H9 (cell line): ENCODE measurements around the gene BRSK2. TPM values are rescaled to one million over a fixed set of nuclear protein-coding genes. Genes with fewer than 3 reads are reported as not detected.

Source experiments
- DNase-seq: peaks from one replicate; pipeline ENCODE4 v3.0.0-alpha.2; 2017
- H2AFZ ChIP-seq: one replicate; pipeline ENCODE4 v1.6.1; 2013; ENCODE audit warnings: mild to moderate bottlenecking, low read length, control low read depth, moderate library complexity
- H2AK5ac ChIP-seq: 2 replicates; pipeline ENCODE4 v1.6.1; 2013; ENCODE audit warnings: low read length, control low read depth, mixed read lengths; ENCODE audit not compliant: insufficient read length
- H2BK120ac ChIP-seq: one replicate; pipeline ENCODE4 v1.6.1; 2013; ENCODE audit warnings: low read depth, mild to moderate bottlenecking, low read length, control low read depth, inconsistent platforms; ENCODE audit not compliant: poor library complexity, severe bottlenecking
- H2BK12ac ChIP-seq: 2 replicates; pipeline ENCODE4 v1.6.1; 2013; ENCODE audit warnings: low read length, control low read depth, mixed read lengths, low read depth; ENCODE audit not compliant: insufficient read length
- H2BK15ac ChIP-seq: 2 replicates; pipeline ENCODE4 v1.6.1; 2013; ENCODE audit warnings: low read depth, low read length, control low read depth
- H2BK20ac ChIP-seq: one replicate; pipeline ENCODE4 v1.6.1; 2013; ENCODE audit warnings: low read depth, mild to moderate bottlenecking, low read length, control low read depth, inconsistent platforms; ENCODE audit not compliant: poor library complexity, severe bottlenecking
- H2BK5ac ChIP-seq: 2 replicates; pipeline ENCODE4 v1.6.1; 2013; ENCODE audit warnings: low read length, control low read depth, mixed read lengths; ENCODE audit not compliant: insufficient read length
- H3K14ac ChIP-seq: 2 replicates; pipeline ENCODE4 v1.6.1; 2013; ENCODE audit warnings: low read length, control low read depth; ENCODE audit not compliant: insufficient read depth
- H3K18ac ChIP-seq: 2 replicates; pipeline ENCODE4 v1.6.1; 2013; ENCODE audit warnings: low read depth, mild to moderate bottlenecking, mixed read lengths, low read length, control low read depth; ENCODE audit not compliant: insufficient read length
- H3K23ac ChIP-seq: 2 replicates; pipeline ENCODE4 v1.6.1; 2013; ENCODE audit warnings: low read length, control low read depth, mixed read lengths, low read depth; ENCODE audit not compliant: insufficient read length
- H3K23me2 ChIP-seq: 2 replicates; pipeline ENCODE4 v1.6.1; 2013; ENCODE audit warnings: low read depth, mild to moderate bottlenecking, mixed read lengths, low read length, control low read depth; ENCODE audit not compliant: insufficient read length, poor library complexity, severe bottlenecking
- H3K27ac ChIP-seq: 2 replicates; pipeline ENCODE4 v1.5.1; 2013; ENCODE audit warnings: low read length, control low read depth, mixed read lengths, low read depth; ENCODE audit not compliant: insufficient read length
- H3K27me3 ChIP-seq: 2 replicates; pipeline ENCODE4 v1.6.1; 2013; ENCODE audit warnings: low read length, control low read depth, inconsistent platforms; ENCODE audit not compliant: insufficient read depth
- H3K4ac ChIP-seq: 2 replicates; pipeline ENCODE4 v1.6.1; 2013; ENCODE audit warnings: low read depth, mild to moderate bottlenecking, control low read depth, inconsistent platforms, low read length, moderate library complexity
- H3K4me1 ChIP-seq: 2 replicates; pipeline ENCODE4 v1.6.1; 2013; ENCODE audit warnings: low read length, control low read depth, inconsistent platforms; ENCODE audit not compliant: insufficient read depth
- H3K4me2 ChIP-seq: 2 replicates; pipeline ENCODE4 v1.6.1; 2013; ENCODE audit warnings: low read length, control low read depth, mixed read lengths; ENCODE audit not compliant: insufficient read length, insufficient read depth
- H3K56ac ChIP-seq: 2 replicates; pipeline ENCODE4 v1.6.1; 2013; ENCODE audit warnings: low read depth, mild to moderate bottlenecking, mixed read lengths, low read length, control low read depth; ENCODE audit not compliant: insufficient read length
- H3K79me1 ChIP-seq: 2 replicates; pipeline ENCODE4 v1.6.1; 2013; ENCODE audit warnings: low read depth, mild to moderate bottlenecking, moderate library complexity, low read length, control low read depth, inconsistent platforms; ENCODE audit not compliant: insufficient read depth, poor library complexity, severe bottlenecking
- H3K79me2 ChIP-seq: 2 replicates; pipeline ENCODE4 v1.6.1; 2013; ENCODE audit warnings: low read length, control low read depth, inconsistent platforms; ENCODE audit not compliant: insufficient read depth
- H3K9ac ChIP-seq: 2 replicates; pipeline ENCODE4 v1.6.1; 2013; ENCODE audit warnings: low read length, control low read depth, mixed read lengths; ENCODE audit not compliant: insufficient read length; ENCODE audit errors: extremely low read depth
- H3K9me3 ChIP-seq: one replicate; pipeline ENCODE4 v1.6.1; 2013; ENCODE audit warnings: low read depth, low read length, inconsistent platforms; ENCODE audit not compliant: control insufficient read depth
- H3T11ph ChIP-seq: one replicate; pipeline ENCODE4 v1.6.1; 2013; ENCODE audit warnings: mild to moderate bottlenecking, low read length, control low read depth, inconsistent platforms
- H4K20me1 ChIP-seq: one replicate; pipeline ENCODE4 v1.6.1; 2013; ENCODE audit not compliant: control insufficient read depth, insufficient read length, insufficient read depth
- H4K5ac ChIP-seq: 2 replicates; pipeline ENCODE4 v1.6.1; 2013; ENCODE audit warnings: low read depth, mild to moderate bottlenecking, mixed read lengths, low read length, control low read depth; ENCODE audit not compliant: insufficient read length
- H4K8ac ChIP-seq: replicated peaks from 2 replicates; pipeline ENCODE4 v1.6.1; 2013; ENCODE audit warnings: low read length, control low read depth, mixed read lengths, low read depth; ENCODE audit not compliant: insufficient read length
- H4K91ac ChIP-seq: 2 replicates; pipeline ENCODE4 v1.6.1; 2013; ENCODE audit warnings: low read depth, mild to moderate bottlenecking, moderate library complexity, mixed read lengths, low read length, control low read depth; ENCODE audit not compliant: insufficient read length
- H3K27ac Mint-ChIP-seq, 3 experiments: 2 replicates in 2 of 3; 3 replicates in 1 of 3; pipeline ENCODE4 v1.8.0; 2020 to 2021; ENCODE audit warnings: mixed read lengths in 3 of 3, mild to moderate bottlenecking in 1 of 3, moderate library complexity in 1 of 3
- H3K27me3 Mint-ChIP-seq: 2 replicates; pipeline ENCODE4 v1.8.0; 2021; ENCODE audit warnings: low read depth, mild to moderate bottlenecking, moderate library complexity, mixed read lengths
- H3K36me3 Mint-ChIP-seq, 3 experiments: 2 replicates in 2 of 3; 3 replicates in 1 of 3; pipeline ENCODE4 v1.8.0; 2020 to 2021; ENCODE audit warnings: low read depth in 3 of 3, mixed read lengths in 3 of 3; ENCODE audit not compliant: insufficient read depth in 1 of 3
- H3K4me1 Mint-ChIP-seq, 2 experiments: 2 replicates each; pipeline ENCODE4 v1.8.0; 2020; ENCODE audit warnings: mixed read lengths in 2 of 2
- H3K4me3 Mint-ChIP-seq, 2 experiments: 2 replicates in 1 of 2; 3 replicates in 1 of 2; pipeline ENCODE4 v1.8.0; 2020 to 2021; ENCODE audit warnings: mild to moderate bottlenecking in 2 of 2, mixed read lengths in 2 of 2, moderate library complexity in 1 of 2
- H3K9me3 Mint-ChIP-seq, 2 experiments: 2 replicates in 1 of 2; 3 replicates in 1 of 2; pipeline ENCODE4 v1.8.0; 2020; ENCODE audit warnings: mild to moderate bottlenecking in 2 of 2, mixed read lengths in 2 of 2, moderate library complexity in 1 of 2
- CTCF ChIP-seq: fragments of 200-600 bp; sonication (generic); conservative IDR thresholded peaks from 3 replicates; pipeline ENCODE4 v1.8.0; 2021; ENCODE audit warnings: antibody characterized with exemption, mild to moderate bottlenecking
- WGBS: extraction: QIAGEN DNeasy Blood & Tissue Kit; methylation state at CpG from one replicate; pipeline ENCODE4 v1.1.7; 2013; ENCODE audit warnings: missing lambda C conversion rate, low lambda C conversion rate, mixed read lengths; ENCODE audit not compliant: insufficient read length; ENCODE audit errors: extremely low coverage; 5-methylcytosine and 5-hydroxymethylcytosine counted together
- total RNA-seq: library from RNA; stranded (reverse); gene quantifications from 2 replicates; pipeline ENCODE4 v1.2.1, GENCODE V29; 2021

Gene BRSK2
- total RNA-seq, 1 experiment from 2014 or later, result 28.4 TPM

GRCh38 chr11:1437500-1437899 is 47.8 kb downstream of the BRSK2 start:
- Histone ChIP-seq H2AFZ (no peak overlapping the region), H3K4ac (no peak overlapping the region), H3K4me1 (no peaks in the 10 kb centered on the region; the same call in 1 of the 2 replicates), H3K56ac (no peak overlapping the region), H3K27me3 (no peaks in the 10 kb centered on the region), H4K91ac (no peak overlapping the region), H2BK20ac (no peak overlapping the region), H3T11ph (no peak overlapping the region), H4K8ac (no peak overlapping the region), H3K14ac (no peak overlapping the region), H2BK12ac (no peak overlapping the region), H3K79me2 (no peaks in the 10 kb centered on the region; the same call in 1 of the 2 replicates), H2BK15ac (no peak overlapping the region), H3K18ac (no peak overlapping the region), H3K9me3 (no peaks in the 10 kb centered on the region), H2AK5ac (no peak overlapping the region), H3K4me2 (no peak overlapping the region), H4K20me1 (no peaks in the 10 kb centered on the region), H3K27ac (no peak overlapping the region), H3K9ac (no peak overlapping the region), H2BK5ac (no peak overlapping the region), H3K23me2 (no peaks in the 10 kb centered on the region), H3K23ac (no peak overlapping the region), H2BK120ac (no peak overlapping the region), H4K5ac (no peak overlapping the region), H3K79me1 (no peaks in the 10 kb centered on the region)
- Mint-ChIP-seq H3K27ac (no peak overlapping the region), H3K4me1 (peaks cover 0 to 3% of the 10 kb centered on the region in 2 experiments; a peak in 1 of 4 replicates), H3K27me3 (no peaks in the 10 kb centered on the region), H3K9me3 (no peaks in the 10 kb centered on the region), H3K36me3 (peaks cover 0 to 3% (median 2%) of the 10 kb centered on the region in 3 experiments; a peak in 3 of 7 replicates), H3K4me3 (no peak overlapping the region)
- no CpG with 5 or more reads among the region's 6 CpGs for WGBS
- DNase-seq, result no peak
- no peak for TF ChIP-seq CTCF
